ENCODE results near the gene SMG6.
"Not testable (repeated sequence)": the region's sequence is repeated elsewhere in the genome, so short reads cannot be mapped to it uniquely, and the experiment has no call there.

Gene SMG6

GRCh38 chr17:2174468-2175293, 128.9 kb downstream of the SMG6 start:
- no peak for DNase-seq

DNA sequence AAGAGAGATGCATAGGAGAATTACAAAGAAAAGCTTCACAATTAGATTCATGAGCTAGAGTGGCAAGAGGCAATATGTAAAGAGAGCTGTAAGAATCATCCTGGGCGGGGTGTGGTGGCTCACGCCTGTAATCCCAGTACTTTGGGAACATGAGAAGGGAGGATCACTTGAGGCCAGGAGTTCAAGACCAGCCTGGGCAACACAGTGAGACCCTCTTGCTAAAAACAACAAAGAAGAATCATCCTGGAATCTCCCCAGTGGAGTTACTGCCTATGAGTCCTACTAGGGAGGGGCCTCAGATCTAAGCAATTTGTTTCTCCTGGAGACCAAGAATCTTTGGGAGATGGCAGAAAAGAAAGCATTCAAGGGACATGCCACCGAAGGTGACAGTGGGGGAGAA, 129.6 kb downstream of the SMG6 start:
- DNase-seq = no peak

- DNase-seq = no peak
Observed at GRCh38 chr17:2172999-2173398, 130.6 kb downstream of the SMG6 start.

- no peak for DNase-seq
Observed at GRCh38 chr17:2172077-2172851, 131.3 kb downstream of the SMG6 start.

GRCh38 chr17:2171702-2172076, 131.9 kb downstream of the SMG6 start:
- DNase-seq = no peak

- DNase-seq = peak in 1 of 2 donors; percentile 10
Observed at GRCh38 chr17:2170023-2170422, 133.6 kb downstream of the SMG6 start.

DNA sequence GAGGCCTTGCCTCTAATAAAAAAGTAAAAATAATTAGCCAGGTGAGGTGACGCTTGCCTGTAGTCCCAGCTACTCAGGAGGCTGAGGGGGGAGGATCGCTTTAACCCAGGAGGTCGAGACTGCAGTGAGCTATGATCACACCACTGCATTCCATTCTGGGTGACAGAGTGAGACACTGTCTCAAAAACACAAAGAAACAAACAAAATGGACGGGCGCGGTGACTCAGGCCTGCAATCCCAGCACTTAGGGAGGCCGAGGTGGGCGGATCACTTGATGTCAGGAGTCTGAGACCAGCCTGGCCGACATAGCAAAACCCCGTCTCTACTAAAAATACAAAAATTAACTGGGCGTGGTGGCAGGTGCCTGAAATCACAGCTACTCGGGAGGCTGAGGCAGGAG, 137.9 kb downstream of the SMG6 start:
- DNase-seq = not testable (repeated sequence)

GRCh38 chr17:2158396-2158780, 145.2 kb downstream of the SMG6 start:
- DNase-seq = no peak

DNA sequence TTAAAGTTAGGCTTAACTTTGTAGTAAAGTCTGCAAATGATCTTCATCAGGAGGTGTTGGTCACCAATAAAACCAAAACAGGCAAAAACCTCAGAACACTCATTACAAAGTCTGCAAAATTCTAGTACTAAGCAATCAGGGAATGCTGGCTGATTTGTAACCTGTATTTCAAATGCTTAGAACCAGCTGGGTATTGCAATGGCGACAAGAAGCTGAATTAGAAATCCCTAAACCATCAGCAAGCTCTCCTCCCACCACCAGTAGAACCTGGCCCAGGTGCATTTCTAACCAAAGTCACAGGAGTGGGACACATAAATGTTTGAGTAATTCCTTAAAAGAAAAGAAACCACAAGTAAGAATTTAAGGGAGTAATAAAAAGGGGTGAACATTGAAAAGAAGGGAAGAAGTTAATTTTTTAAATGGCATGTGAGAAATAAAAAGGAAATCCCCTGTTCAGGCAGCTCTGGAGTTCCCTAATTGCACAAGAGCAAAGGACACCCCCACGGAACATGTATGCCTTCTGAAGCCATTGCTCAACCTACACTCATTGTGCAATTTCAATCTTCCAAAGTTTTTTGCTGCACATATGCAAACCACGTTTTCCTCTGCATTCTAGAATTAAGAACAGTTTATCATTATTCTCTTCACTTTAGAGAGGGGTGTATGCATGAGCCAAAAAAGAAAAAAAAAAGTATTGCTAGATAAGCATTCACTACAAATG, 145.8 kb downstream of the SMG6 start:
- DNase-seq = no peak

DNA sequence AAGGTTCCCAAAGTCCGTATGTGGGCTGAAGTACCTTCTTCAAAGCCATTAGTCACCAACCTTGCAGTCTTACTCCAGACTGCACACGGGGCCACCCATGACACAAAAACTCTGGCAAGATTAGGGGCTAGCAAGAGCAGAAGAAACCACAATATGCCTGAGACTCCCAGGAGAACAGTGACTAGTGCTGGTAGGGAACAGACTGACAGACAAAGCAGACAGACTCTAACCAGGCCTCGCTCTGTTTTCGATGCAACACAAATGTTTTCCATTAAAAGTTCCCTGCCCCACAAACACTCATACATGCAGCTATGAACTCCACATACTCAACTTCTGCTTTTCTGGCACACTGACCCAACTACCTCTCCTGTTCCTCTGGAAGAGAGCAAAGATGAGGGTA, 146.5 kb downstream of the SMG6 start:
- DNase-seq = no peak

- no peak for DNase-seq
Observed at GRCh38 chr17:2156666-2157065, 146.9 kb downstream of the SMG6 start.

- DNase-seq = no peak
Observed at GRCh38 chr17:2155573-2155972, 148.0 kb downstream of the SMG6 start.

GRCh38 chr17:2151358-2152033, 152.1 kb downstream of the SMG6 start:
- no peak for DNase-seq

GRCh38 chr17:2150806-2151205, 152.8 kb downstream of the SMG6 start:
- no peak for DNase-seq

DNA sequence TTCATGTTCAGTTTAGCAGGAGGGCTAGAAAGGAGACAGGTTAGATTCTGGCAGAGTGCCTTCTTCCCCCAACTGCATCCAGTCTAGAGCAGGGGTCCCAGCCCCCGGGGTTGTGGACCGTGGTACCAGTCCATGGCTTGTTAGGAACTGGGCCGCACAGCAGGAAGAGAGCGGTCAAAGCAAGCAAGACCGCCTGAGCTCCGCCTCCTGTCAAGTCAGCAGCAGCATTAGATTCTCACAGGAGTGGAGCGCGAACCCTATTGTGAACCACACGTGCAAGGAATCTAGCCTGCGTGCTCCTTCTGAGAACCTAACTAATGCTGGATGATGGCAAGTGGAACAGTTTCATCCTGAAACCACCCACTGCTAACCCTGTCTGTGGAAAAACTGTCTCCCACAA, 153.7 kb downstream of the SMG6 start:
- no peak for DNase-seq

- DNase-seq = no peak
Observed at GRCh38 chr17:2146132-2146871, 157.3 kb downstream of the SMG6 start.

GRCh38 chr17:2144701-2145100, 158.9 kb downstream of the SMG6 start:
- DNase-seq = no peak

- DNase-seq = no peak
Observed at GRCh38 chr17:2143332-2143731, 160.3 kb downstream of the SMG6 start.

DNA sequence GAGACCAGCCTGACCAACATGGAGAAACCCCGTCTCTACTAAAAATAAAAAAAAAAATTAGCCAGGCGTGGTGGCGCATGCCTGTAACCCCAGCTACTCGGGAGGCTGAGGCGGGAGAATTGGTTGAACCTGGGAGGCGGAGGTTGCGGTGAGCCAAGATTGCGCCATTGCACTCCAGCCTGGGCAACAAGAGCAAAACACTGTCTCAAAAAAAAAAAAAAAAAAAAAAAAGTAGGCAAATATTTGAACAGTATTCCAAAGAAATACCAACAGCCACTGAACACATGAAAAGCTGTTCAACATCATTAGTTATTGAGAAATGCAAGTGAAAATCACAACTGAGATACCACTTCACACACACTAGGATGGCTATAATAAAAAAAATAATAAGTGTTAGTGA, 160.9 kb downstream of the SMG6 start:
- not testable (repeated sequence) for DNase-seq

- no peak for DNase-seq
Observed at GRCh38 chr17:2140683-2141082, 162.9 kb downstream of the SMG6 start.

DNA sequence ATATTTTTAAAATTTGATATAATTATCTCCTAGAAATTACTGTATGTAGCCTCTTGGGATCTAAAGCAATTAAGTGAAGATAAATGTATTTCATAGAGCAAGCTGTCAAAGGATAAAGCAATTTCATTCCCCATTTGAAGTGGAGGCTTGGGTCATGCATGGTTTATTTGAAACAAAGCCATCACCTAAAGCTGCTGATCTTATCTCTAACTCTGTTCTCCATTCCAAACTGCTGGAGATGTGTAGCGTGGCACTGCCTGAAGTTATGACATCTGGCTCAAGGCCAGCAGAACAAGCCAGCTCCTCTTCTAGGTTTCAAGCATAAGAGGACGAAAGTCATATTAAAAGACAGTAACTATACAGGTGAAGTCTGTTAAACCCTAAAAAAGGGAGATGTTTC, 164.8 kb downstream of the SMG6 start:
- no peak for DNase-seq

GRCh38 chr17:2138318-2138717, 165.3 kb downstream of the SMG6 start:
- DNase-seq = no peak
